ENCODE results near the gene CBLN3. TPM values are rescaled to one million over a fixed set of nuclear protein-coding genes. Genes with fewer than 3 reads are reported as not detected.

The CBLN3 gene
- polyA plus RNA-seq, 1 donor from 2014 or later = not detected

DNA sequence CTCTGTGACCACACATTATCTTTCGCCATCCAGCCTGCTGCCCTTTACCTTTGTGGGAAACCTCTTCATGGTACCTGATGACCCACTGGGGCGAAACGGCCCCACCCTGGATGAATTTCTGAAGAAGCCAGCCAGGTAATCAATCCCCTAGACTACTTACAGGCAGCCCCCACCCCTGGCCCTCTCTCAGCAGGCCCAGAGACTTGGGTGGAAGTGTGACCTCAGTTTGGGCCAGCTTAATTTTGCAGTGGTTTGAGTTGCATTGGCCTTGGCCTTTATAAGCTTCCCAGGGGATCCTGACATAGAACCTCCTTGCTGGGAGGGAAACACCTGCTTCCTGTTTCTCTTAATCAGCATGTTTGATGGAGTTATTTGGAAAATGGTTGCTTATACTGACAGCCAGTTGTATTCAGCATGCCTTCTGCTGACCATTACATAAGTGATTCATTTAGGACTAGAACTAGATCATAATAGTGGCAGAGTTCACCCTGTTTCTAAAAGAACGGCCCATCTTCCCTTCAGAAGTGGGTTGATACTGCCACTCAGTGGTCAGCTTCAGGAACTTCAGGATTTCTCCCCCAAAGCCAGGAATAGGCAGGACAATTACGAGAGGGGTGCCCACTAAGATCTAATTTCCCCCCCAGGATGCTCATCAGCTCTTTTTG, 7.0 kb upstream of the CBLN3 start:
- Histone ChIP-seq H4K20me1 (ENCODE audit: insufficient read depth) (no peaks in the 10 kb centered on the region), H3K4me2 (ENCODE audit: low read length) (no peak overlapping the region), H3K9me3 (ENCODE audit: low read length) (no peaks in the 10 kb centered on the region), H3F3A (ENCODE audit: insufficient read depth, low read length, poor library complexity, severe bottlenecking) (no peaks in the 10 kb centered on the region), H2AFZ (ENCODE audit: low read depth, low read length) (no peak overlapping the region), H3K36me3 (ENCODE audit: insufficient read depth, low read length) (peaks cover 5% of the 10 kb centered on the region), H3K4me3 (ENCODE audit: low read length) (no peak overlapping the region), H3K27ac (ENCODE audit: low read length) (no peak overlapping the region), H3K9ac (ENCODE audit: low read length) (no peak overlapping the region), H3K9me2 (ENCODE audit: insufficient read depth, low read length) (no peaks in the 10 kb centered on the region), H3K27me3 (ENCODE audit: insufficient read depth, low read depth, low read length) (no peaks in the 10 kb centered on the region), H3K79me2 (replicated peaks; ENCODE audit: insufficient read depth, low read length) (peaks cover 6% of the 10 kb centered on the region)
- no peak for TF ChIP-seq REST (IDR thresholded peaks at IDR 0.05; ENCODE audit: borderline replicate concordance)
- TF ChIP-seq RAD21 (conservative IDR thresholded peaks at IDR 0.05) = peak; percentile 91
- TF ChIP-seq CTCF (IDR thresholded peaks at IDR 0.05; ENCODE audit: poor library complexity, severe bottlenecking) = peak; percentile 95
- TF ChIP-seq SMC3 (conservative IDR thresholded peaks at IDR 0.05; ENCODE audit: poor library complexity) = peak; percentile 88
- TF ChIP-seq EZH2 (IDR thresholded peaks at IDR 0.05; ENCODE audit: borderline replicate concordance, insufficient read depth, low read length, poor library complexity, severe bottlenecking) = no peak

- Histone ChIP-seq H3K27ac (ENCODE audit: low read length) (no peak overlapping the region), H3K27me3 (ENCODE audit: insufficient read depth, low read depth, low read length) (no peaks in the 10 kb centered on the region), H3K36me3 (ENCODE audit: insufficient read depth, low read length) (peaks cover 5% of the 10 kb centered on the region), H3K4me3 (ENCODE audit: low read length) (no peak overlapping the region), H3K9ac (ENCODE audit: low read length) (no peak overlapping the region), H2AFZ (ENCODE audit: low read depth, low read length) (no peak overlapping the region), H3K4me2 (ENCODE audit: low read length) (no peak overlapping the region), H3K9me2 (ENCODE audit: insufficient read depth, low read length) (no peaks in the 10 kb centered on the region), H3K79me2 (replicated peaks; ENCODE audit: insufficient read depth, low read length) (peaks cover 1% of the 10 kb centered on the region), H3K9me3 (ENCODE audit: low read length) (no peaks in the 10 kb centered on the region), H4K20me1 (ENCODE audit: insufficient read depth) (no peaks in the 10 kb centered on the region), H3F3A (ENCODE audit: insufficient read depth, low read length, poor library complexity, severe bottlenecking) (no peaks in the 10 kb centered on the region)
- TF ChIP-seq TAF1 (IDR thresholded peaks at IDR 0.05; ENCODE audit: low read depth) = no peak
These were observed 6.5 kb upstream of the CBLN3 start for GRCh38 chr14:24435998-24436354.

- Histone ChIP-seq H4K20me1 (ENCODE audit: insufficient read depth) (no peaks in the 10 kb centered on the region), H3K4me2 (ENCODE audit: low read length) (no peak overlapping the region), H3K79me2 (replicated peaks; ENCODE audit: insufficient read depth, low read length) (no peaks in the 10 kb centered on the region), H3K9ac (ENCODE audit: low read length) (no peak overlapping the region), H3F3A (ENCODE audit: insufficient read depth, low read length, poor library complexity, severe bottlenecking) (no peaks in the 10 kb centered on the region), H3K27me3 (ENCODE audit: insufficient read depth, low read depth, low read length) (no peaks in the 10 kb centered on the region), H3K4me3 (ENCODE audit: low read length) (no peak overlapping the region), H2AFZ (ENCODE audit: low read depth, low read length) (no peak overlapping the region), H3K36me3 (ENCODE audit: insufficient read depth, low read length) (peaks cover 5% of the 10 kb centered on the region), H3K27ac (ENCODE audit: low read length) (no peak overlapping the region), H3K9me2 (ENCODE audit: insufficient read depth, low read length) (no peaks in the 10 kb centered on the region), H3K9me3 (ENCODE audit: low read length) (no peaks in the 10 kb centered on the region)
- TF ChIP-seq EP300 (conservative IDR thresholded peaks at IDR 0.05; ENCODE audit: poor library complexity, severe bottlenecking) = no peak
- TF ChIP-seq EZH2 (IDR thresholded peaks at IDR 0.05; ENCODE audit: borderline replicate concordance, insufficient read depth, low read length, poor library complexity, severe bottlenecking) = no peak
- TF ChIP-seq TAF1 (IDR thresholded peaks at IDR 0.05; ENCODE audit: low read depth) = no peak
- no peak for TF ChIP-seq REST (IDR thresholded peaks at IDR 0.05; ENCODE audit: borderline replicate concordance)
- no peak for TF ChIP-seq POLR2AphosphoS5 (IDR thresholded peaks at IDR 0.05)
- TF ChIP-seq RAD21 (conservative IDR thresholded peaks at IDR 0.05) = no peak
- no peak for TF ChIP-seq CTCF (IDR thresholded peaks at IDR 0.05; ENCODE audit: poor library complexity, severe bottlenecking)
- no peak for TF ChIP-seq MXI1 (conservative IDR thresholded peaks at IDR 0.05; ENCODE audit: poor library complexity, severe bottlenecking)
- no peak for TF ChIP-seq SMC3 (conservative IDR thresholded peaks at IDR 0.05; ENCODE audit: poor library complexity)
These were observed 5.8 kb upstream of the CBLN3 start for GRCh38 chr14:24435192-24435810.
